OCI-LY3 (cell line): Measurements from ENCODE around the gene OR1I1.
"Not testable (repeated sequence)": the region's sequence is repeated elsewhere in the genome, so short reads cannot be mapped to it uniquely, and the experiment has no call there.

Source experiments
- H2AFZ ChIP-seq: fragments of 200-600, 300-600 bp; shearing (Covaris generic); 2 replicates; pipeline ENCODE4 v1.6.0; 2014; ENCODE audit warnings: antibody characterized with exemption, low read depth, low read length
- H3K27ac ChIP-seq: fragments of 200-600, 300-600 bp; sonication (generic); 2 replicates; pipeline ENCODE4 v1.5.1; 2014; ENCODE audit warnings: mild to moderate bottlenecking, low read length, moderate library complexity, mixed read lengths
- H3K27me3 ChIP-seq: fragments of 200-600, 300-600 bp; sonication (generic); 2 replicates; pipeline ENCODE4 v1.6.1; 2014; ENCODE audit warnings: low read depth, low read length, mixed read lengths
- H3K36me3 ChIP-seq: fragments of 200-600, 300-600 bp; sonication (generic); replicated peaks from 2 replicates; pipeline ENCODE3; 2014; ENCODE audit warnings: low read depth, low read length, mixed read lengths
- H3K4me1 ChIP-seq: fragments of 300-600, 200-600 bp; sonication (generic); 2 replicates; pipeline ENCODE4 v1.6.1; 2014; ENCODE audit warnings: low read length, mixed read lengths
- H3K4me2 ChIP-seq: fragments of 200-600, 300-600 bp; sonication (generic); 2 replicates; pipeline ENCODE4 v1.6.1; 2014; ENCODE audit warnings: low read length, mixed read lengths
- H3K4me3 ChIP-seq: fragments of 300-600, 200-600 bp; sonication (generic); 2 replicates; pipeline ENCODE4 v1.5.1; 2014; ENCODE audit warnings: antibody characterized with exemption, mild to moderate bottlenecking, low read length, moderate library complexity
- H3K79me2 ChIP-seq: fragments of 300-600, 200-600 bp; shearing (Covaris generic); 2 replicates; pipeline ENCODE4 v1.6.1; 2014; ENCODE audit warnings: mild to moderate bottlenecking, low read length, mixed read lengths
- H3K9ac ChIP-seq: fragments of 300-600, 200-600 bp; shearing (Covaris generic); 2 replicates; pipeline ENCODE4 v1.6.0; 2014; ENCODE audit warnings: mild to moderate bottlenecking, low read length, moderate library complexity
- H3K9me3 ChIP-seq: fragments of 200-600, 300-600 bp; shearing (Covaris generic); 2 replicates; pipeline ENCODE4 v1.6.1; 2014; ENCODE audit warnings: low read length, mixed read lengths; ENCODE audit not compliant: insufficient read depth
- H4K20me1 ChIP-seq: fragments of 200-600, 300-600 bp; sonication (generic); 2 replicates; pipeline ENCODE4 v1.6.1; 2016; ENCODE audit warnings: low read length, mixed read lengths; ENCODE audit not compliant: insufficient read depth
- CTCF ChIP-seq: fragments of 200-600, 300-600 bp; sonication (generic); IDR thresholded peaks from 2 replicates; pipeline ENCODE4 v1.5.1; 2014; ENCODE audit warnings: antibody characterized with exemption, low read length, low read depth
- EZH2phosphoT487 ChIP-seq: fragments of 200-600 bp; shearing (Covaris generic); IDR thresholded peaks from 2 replicates; pipeline ENCODE4 v1.6.1; 2018; ENCODE audit warnings: antibody characterized with exemption, mixed run types, low read depth

The OR1I1 gene

GRCh38 chr19:15072930-15073647 is 8.9 kb upstream of the OR1I1 start:
- no peak overlapping the region for H2AFZ ChIP-seq
- H3K4me2 ChIP-seq: no peak overlapping the region
- no peak overlapping the region for H3K27ac ChIP-seq

GRCh38 chr19:15074371-15074770 is 7.6 kb upstream of the OR1I1 start:
- H3K4me3 ChIP-seq: no peak overlapping the region
- no peak overlapping the region for H3K9ac ChIP-seq
- no peaks in the 10 kb centered on the region for H3K36me3 ChIP-seq
- TF ChIP-seq EZH2phosphoT487: no peak
- TF ChIP-seq CTCF: no peak
- no peaks in the 10 kb centered on the region for H3K4me1 ChIP-seq
- H4K20me1 ChIP-seq: no peaks in the 10 kb centered on the region
- H3K27me3 ChIP-seq: peaks cover 3% of the 10 kb centered on the region; the same call in 1 of the 2 replicates
- no peak overlapping the region for H2AFZ ChIP-seq
- H3K79me2 ChIP-seq: no peaks in the 10 kb centered on the region
- H3K9me3 ChIP-seq: no peaks in the 10 kb centered on the region
- H3K4me2 ChIP-seq: no peak overlapping the region
- no peak overlapping the region for H3K27ac ChIP-seq

More at GRCh38 chr19:15072930-15073647, 8.9 kb upstream of the OR1I1 start:
- Histone ChIP-seq H3K4me3 (no peak overlapping the region), H3K27me3 (peaks cover 2% of the 10 kb centered on the region; the same call in 1 of the 2 replicates), H3K36me3 (no peaks in the 10 kb centered on the region), H3K9ac (no peak overlapping the region), H3K9me3 (no peaks in the 10 kb centered on the region), H3K79me2 (no peaks in the 10 kb centered on the region), H3K4me1 (no peaks in the 10 kb centered on the region), H4K20me1 (no peaks in the 10 kb centered on the region)
- no peak for TF ChIP-seq CTCF
- no peak for TF ChIP-seq EZH2phosphoT487

- Histone ChIP-seq H3K9me3 (no peaks in the 10 kb centered on the region), H3K79me2 (no peaks in the 10 kb centered on the region), H3K27me3 (peaks cover 3% of the 10 kb centered on the region; the same call in 1 of the 2 replicates), H2AFZ (no peak overlapping the region), H3K4me3 (no peak overlapping the region), H4K20me1 (no peaks in the 10 kb centered on the region), H3K36me3 (no peaks in the 10 kb centered on the region), H3K4me2 (no peak overlapping the region), H3K27ac (no peak overlapping the region), H3K9ac (no peak overlapping the region), H3K4me1 (no peaks in the 10 kb centered on the region)
- TF ChIP-seq EZH2phosphoT487 (no peak), CTCF (no peak)
Observed at GRCh38 chr19:15075806-15076205, 6.2 kb upstream of the OR1I1 start.

GRCh38 chr19:15080002-15080401 is 2.0 kb upstream of the OR1I1 start:
- not testable (repeated sequence) for H3K9ac ChIP-seq, H3K36me3 ChIP-seq, H3K9me3 ChIP-seq, H3K4me1 ChIP-seq, H3K27ac ChIP-seq, H3K79me2 ChIP-seq, H3K27me3 ChIP-seq, H2AFZ ChIP-seq, H3K4me3 ChIP-seq, H3K4me2 ChIP-seq, H4K20me1 ChIP-seq
